Neutrophil (primary cell): Measurements from ENCODE around the gene ISM1.

ENCODE experiments used
- H3K27ac ChIP-seq: fragments of 200-600 bp; sonication (generic); 2 replicates; pipeline ENCODE4 v1.5.1; 2016; ENCODE audit warnings: mild to moderate bottlenecking, moderate library complexity
- H3K27me3 ChIP-seq: fragments of 200-600 bp; sonication (generic); 2 replicates; pipeline ENCODE4 v1.6.0; 2016; ENCODE audit warnings: mild to moderate bottlenecking
- H3K36me3 ChIP-seq: fragments of 200-600 bp; sonication (generic); 2 replicates; pipeline ENCODE4 v1.5.1; 2017
- H3K4me1 ChIP-seq, 2 experiments: fragments of 200-600 bp in 1 of 2; sonication (generic) in 1 of 2; 1 replicate in 1 of 2; 2 replicates in 1 of 2; pipeline versions ENCODE4 v1.5.1 to v1.6.1; 2013 to 2016; ENCODE audit warnings: low read depth in 1 of 2, low read length in 1 of 2, mild to moderate bottlenecking in 1 of 2, moderate library complexity in 1 of 2; ENCODE audit not compliant: control insufficient read depth in 1 of 2, insufficient read depth in 1 of 2
- H3K4me3 ChIP-seq, 2 experiments: fragments of 200-600 bp in 1 of 2; sonication (generic) in 1 of 2; 1 replicate in 1 of 2; 2 replicates in 1 of 2; pipeline ENCODE4 v1.5.1; 2013 to 2016; ENCODE audit warnings: low read depth in 1 of 2, low read length in 1 of 2, mild to moderate bottlenecking in 1 of 2, moderate library complexity in 1 of 2
- H3K9me3 ChIP-seq: fragments of 200-600 bp; sonication (generic); 2 replicates; pipeline ENCODE4 v1.5.1; 2016
- TF ChIP-seq, protein P1 (sequence below): fragments of 200-600 bp; sonication (generic); IDR thresholded peaks from 2 replicates; pipeline ENCODE4 v1.5.1; 2016; ENCODE audit warnings: antibody characterized with exemption

ISM1 gene

DNA sequence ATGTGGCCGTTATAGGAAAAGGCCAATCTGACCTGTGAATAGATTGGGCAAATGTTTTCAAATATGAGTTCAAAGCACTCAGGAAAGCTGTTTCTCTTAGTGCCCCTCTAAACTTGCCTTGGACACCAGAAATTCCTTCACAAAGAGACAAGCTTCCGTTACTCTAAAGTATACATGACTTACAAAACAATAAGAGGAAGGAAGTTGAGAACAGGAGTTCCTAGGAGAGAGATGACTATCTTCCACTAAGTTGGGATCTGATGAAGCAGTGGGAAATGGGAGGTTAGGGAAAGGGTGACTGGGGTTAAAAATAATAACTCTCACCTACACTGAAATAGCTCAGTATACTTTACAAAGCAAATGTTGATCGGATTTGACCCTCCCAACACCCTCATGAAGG, 50.0 kb downstream of the ISM1 start:
- peaks cover 5% of the 10 kb centered on the region for H3K27me3 ChIP-seq
- no peak overlapping the region for H3K4me3 ChIP-seq
- TF ChIP-seq, protein P1, sequence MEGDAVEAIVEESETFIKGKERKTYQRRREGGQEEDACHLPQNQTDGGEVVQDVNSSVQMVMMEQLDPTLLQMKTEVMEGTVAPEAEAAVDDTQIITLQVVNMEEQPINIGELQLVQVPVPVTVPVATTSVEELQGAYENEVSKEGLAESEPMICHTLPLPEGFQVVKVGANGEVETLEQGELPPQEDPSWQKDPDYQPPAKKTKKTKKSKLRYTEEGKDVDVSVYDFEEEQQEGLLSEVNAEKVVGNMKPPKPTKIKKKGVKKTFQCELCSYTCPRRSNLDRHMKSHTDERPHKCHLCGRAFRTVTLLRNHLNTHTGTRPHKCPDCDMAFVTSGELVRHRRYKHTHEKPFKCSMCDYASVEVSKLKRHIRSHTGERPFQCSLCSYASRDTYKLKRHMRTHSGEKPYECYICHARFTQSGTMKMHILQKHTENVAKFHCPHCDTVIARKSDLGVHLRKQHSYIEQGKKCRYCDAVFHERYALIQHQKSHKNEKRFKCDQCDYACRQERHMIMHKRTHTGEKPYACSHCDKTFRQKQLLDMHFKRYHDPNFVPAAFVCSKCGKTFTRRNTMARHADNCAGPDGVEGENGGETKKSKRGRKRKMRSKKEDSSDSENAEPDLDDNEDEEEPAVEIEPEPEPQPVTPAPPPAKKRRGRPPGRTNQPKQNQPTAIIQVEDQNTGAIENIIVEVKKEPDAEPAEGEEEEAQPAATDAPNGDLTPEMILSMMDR, result no peak
- no peaks in the 10 kb centered on the region for H3K9me3 ChIP-seq
- no peaks in the 10 kb centered on the region for H3K4me1 ChIP-seq
- no peaks in the 10 kb centered on the region for H3K36me3 ChIP-seq
- H3K27ac ChIP-seq, result no peak overlapping the region

DNA sequence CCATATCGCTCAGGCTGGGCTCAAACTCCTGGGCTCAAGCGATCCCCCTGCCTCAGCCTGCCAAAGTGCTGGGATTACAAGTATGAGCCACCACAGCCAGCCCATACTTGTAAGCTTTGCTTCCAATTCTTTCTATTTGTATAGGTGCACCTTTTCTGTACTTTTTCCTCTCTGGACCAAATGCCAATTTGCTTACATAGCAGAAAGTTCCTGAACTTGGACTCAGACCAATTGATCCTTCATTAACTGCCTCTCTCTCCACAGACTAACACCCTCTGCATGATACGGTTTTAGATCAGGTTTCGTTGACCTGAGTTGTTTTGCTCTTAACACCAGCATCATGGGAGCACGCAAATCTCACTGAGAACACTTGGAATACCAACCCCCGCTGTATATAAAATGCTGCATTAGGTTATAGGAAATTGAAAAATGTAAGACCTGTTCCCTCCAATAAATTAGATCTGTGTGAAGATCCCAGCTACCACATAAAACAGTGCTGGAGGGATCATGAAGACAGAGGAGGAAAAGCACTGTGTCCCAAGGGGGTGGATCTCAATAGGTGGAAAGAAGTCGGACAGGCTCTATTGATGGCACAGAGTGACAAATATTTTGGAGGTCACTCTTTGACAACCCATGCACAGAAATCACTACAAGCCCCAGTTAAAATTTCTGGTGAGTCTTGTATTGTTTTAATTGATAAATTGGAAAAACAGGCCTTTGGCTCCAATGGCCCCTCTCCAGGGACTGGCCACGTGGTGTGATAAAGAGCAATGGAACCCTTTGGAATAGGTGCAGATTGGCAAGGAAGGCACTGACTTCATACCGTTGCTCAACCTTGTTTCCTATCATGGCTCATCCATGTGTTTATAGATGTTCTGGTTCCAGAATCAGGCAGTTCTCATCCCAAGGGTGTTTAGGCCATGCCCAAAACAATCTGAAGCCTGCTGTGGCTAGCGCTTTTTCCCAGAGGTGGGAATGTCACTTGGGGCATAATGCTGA, 51.2 kb downstream of the ISM1 start:
- Histone ChIP-seq H3K4me3 (no peak overlapping the region), H3K9me3 (no peaks in the 10 kb centered on the region), H3K27ac (no peak overlapping the region), H3K36me3 (no peaks in the 10 kb centered on the region), H3K27me3 (peaks cover 5% of the 10 kb centered on the region), H3K4me1 (no peaks in the 10 kb centered on the region)
- TF ChIP-seq, protein P1, result no peak

DNA sequence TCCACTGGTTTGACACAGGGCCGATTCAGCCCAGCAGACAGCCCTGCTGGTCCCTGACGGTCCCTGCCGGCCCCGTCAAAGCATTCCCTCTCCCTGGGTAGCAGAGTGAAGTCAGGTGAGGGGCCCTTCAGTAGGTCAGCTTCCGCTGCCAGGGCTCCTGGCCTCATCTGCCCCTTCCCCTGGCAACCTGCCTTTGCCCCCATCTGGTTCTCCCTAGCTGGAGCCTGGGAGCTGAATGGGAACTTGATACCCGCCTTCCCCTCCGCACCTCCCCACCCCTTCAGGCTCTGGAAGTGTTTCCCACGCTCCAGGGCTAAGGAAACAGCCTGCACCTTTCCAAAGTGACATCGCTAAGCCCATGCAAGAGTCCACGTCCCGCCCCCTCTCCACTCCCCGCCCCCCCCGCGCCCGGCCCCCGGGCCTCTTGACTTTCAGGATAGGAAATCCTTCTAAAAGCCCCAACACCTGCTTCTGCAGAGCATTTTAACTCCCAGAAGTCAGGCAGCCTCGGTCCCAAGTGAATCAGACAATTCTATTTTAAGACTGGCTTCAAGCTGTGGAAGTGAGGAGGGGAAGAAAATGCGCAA, 53.3 kb downstream of the ISM1 start:
- Histone ChIP-seq H3K4me3 (no peak overlapping the region), H3K27me3 (peaks cover 5% of the 10 kb centered on the region), H3K36me3 (no peaks in the 10 kb centered on the region), H3K9me3 (no peaks in the 10 kb centered on the region), H3K4me1 (no peaks in the 10 kb centered on the region), H3K27ac (no peak overlapping the region)
- TF ChIP-seq, protein P1, result no peak

DNA sequence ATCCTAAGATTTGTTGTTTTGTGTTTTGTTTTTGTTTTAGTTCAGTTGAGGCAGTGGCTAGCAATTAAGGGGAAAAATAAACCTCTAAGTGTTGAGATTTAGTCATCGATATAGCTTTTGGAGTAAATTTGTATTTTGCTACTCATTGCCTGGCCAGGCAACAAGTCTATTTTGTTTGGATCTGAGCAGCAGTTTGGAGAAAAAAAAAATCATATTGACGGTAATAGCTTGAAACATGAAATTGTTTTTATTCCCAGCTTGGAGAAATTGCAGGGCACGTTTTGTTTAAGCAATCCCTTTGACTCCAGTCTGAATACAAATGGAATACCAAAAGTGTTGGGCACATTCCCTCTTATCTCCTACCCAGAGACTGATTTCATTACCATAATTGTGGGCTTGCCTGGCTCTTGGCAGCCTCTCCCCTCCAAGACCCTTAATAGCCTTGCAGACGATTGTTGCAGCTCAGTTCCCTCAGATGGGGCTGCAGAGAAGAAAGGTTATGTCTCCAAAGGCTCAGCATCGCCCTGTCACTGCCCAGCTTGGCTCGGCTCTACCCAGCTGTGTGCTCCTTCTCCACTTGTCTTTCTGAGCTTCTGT, 56.0 kb downstream of the ISM1 start:
- TF ChIP-seq, protein P1, result no peak
- peaks cover 5% of the 10 kb centered on the region for H3K27me3 ChIP-seq
- no peaks in the 10 kb centered on the region for H3K4me1 ChIP-seq
- H3K9me3 ChIP-seq, result no peaks in the 10 kb centered on the region
- H3K36me3 ChIP-seq, result no peaks in the 10 kb centered on the region
- H3K4me3 ChIP-seq, result no peak overlapping the region
- H3K27ac ChIP-seq, result no peak overlapping the region

DNA sequence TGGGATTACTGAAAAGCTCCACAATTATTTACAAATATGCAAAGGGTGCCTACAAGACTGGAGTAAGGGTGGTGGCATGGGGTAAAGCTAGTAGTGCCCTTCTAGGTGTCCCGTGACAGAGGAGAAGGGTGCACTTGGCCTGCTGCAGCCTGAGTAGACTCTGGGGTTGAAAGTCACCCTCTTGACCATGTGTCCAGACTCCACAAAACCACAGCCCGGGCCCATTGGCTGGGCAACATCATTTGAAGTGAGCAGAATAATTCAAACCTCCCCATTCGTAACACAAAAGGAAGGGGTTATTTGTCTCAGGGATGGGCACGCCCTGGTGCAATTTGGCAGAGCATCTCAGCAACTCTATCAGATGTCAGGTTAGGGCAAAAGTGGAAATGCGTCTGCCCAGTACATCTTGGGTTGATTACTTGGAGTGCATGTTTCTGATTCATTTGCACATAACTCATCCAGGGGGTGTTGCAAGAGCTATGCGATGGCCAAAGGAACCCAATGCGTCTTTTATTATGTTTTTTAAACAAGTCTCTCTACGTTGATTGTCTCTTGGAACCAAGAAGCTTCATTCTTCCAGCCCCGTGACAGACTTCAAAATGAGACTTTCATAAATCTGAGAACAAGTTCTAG, 56.7 kb downstream of the ISM1 start:
- Histone ChIP-seq H3K36me3 (no peaks in the 10 kb centered on the region), H3K27ac (no peak overlapping the region), H3K27me3 (peaks cover 5% of the 10 kb centered on the region), H3K4me3 (no peak overlapping the region), H3K4me1 (no peaks in the 10 kb centered on the region), H3K9me3 (no peaks in the 10 kb centered on the region)
- TF ChIP-seq, protein P1, result no peak
